HG02678 (cell line): ENCODE measurements around the gene TBK1.

Experiments used
- ATAC-seq: cut with Tn5 transposase; IDR thresholded peaks from one replicate; pipeline ENCODE4 v1.9.1; 2021; ENCODE audit warnings: mild to moderate bottlenecking, moderate library complexity; ENCODE audit not compliant: unreplicated experiment

Gene TBK1

GRCh38 chr12:64451687-64452558 lies at the start of gene TBK1:
TBK1 (plus strand) TSS chr12:64452120; CDS start chr12:64455871, 3,751 bp downstream.
- ATAC-seq = peak; percentile 86

- no peak for ATAC-seq
Observed at GRCh38 chr12:64402181-64402580, 49.7 kb upstream of the TBK1 start.

GRCh38 chr12:64403707-64404469 lies 48.0 kb upstream of the TBK1 start, which contains the start of gene XPOT:
XPOT (plus strand) TSS chr12:64404392; CDS start chr12:64410036, 5,644 bp downstream.
- peak; percentile 96 for ATAC-seq

DNA sequence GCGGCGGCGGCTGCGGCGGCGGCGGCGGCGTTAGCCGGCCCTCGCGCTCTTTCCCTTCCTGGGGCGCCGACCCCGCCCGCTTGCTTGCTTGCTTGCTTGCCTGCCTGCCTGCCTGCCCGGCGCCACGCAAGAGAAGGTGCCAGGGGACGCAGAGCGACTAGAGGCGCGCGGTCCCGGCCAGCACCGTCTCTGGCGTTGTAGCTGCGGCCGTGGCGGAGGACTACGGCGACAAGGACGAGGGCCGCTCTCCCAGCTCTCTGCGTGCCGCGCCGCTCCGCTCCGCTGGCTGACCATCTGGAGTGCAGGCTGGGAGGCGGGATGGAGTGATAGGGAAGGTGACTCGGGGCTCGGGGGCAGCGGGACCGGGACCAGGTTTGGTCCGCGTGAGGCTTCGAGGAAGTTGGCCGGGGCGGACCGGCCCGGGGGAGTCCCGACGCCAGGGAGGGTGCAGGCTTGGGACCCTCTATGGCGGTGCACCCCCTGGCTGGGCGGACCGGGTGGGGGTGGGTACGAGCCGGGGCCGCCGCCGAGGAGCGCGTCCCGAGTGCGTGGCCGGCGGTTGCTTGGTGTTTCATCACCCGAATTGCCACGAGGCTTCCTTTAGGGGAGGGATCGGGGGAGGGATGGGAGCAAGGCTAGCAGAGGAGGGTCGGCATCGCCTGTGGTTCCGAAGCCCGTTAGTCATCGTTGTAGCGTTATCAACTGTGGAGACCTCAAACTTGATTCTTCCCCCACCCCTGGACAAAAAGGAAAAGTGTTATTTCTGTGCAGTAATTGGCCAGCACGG lies 47.3 kb upstream of the TBK1 start:
- peak; percentile 25 for ATAC-seq

DNA sequence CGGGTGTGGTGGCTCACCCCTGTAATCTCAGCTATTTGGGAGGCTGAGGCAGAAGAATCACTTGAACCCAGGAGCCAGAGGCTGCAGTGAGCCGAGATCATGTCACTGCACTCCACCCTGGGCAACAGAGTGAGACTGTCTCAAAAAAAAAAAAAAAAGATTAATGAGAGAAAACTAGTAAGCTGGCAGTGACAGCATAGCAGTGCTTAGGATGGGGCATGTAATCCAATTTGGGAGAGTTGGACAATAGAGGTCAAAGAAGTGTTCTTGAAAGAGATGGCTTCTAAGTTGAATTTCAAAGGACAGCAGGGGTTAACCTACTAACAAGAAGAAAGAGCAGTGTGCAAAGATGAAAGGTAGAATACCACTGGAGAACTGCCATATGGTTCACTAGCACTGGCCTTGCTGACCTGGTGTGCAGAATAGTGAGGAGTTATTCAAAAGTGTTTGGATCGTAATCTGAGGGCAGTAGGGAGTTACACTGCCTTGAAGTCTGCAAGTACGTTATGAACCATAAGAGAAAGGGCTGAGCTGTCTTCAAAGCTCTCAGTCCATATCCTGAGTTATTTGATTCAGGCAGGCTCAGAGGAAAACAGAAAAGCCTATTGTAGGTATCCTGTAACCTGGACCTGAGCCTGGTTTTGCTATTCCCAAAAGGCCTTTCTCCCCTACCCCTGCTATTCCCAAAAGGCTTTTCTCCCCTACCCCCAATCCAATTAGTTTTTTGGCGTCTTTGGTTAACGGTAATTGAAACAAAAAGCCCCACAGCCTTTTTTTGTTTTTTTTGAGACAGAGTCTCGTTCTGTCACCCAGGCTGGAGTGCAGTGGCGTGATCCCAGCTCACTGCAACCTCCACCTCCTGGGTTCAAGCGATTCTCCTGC lies 44.3 kb upstream of the TBK1 start:
- ATAC-seq = no peak

GRCh38 chr12:64411427-64411826 lies 40.5 kb upstream of the TBK1 start:
- ATAC-seq = no peak

DNA sequence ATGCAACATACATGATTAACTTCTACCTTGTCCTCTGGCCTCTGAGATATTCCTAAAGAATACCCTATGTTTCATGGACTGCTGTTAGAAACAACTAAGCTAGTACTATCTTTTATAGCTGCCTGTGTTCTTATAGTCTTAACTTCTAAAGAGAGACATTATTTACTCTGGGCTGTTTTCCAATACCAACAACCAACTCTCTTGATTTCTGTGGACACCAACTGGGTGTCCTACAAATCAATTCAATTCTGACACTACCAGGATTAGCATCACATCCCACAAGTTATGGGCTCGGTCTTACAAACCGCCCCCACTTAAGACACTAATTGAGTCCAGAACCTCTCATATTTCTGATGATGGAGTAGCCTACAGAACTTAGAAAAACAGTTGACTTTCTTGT lies 39.5 kb upstream of the TBK1 start:
- ATAC-seq = no peak

DNA sequence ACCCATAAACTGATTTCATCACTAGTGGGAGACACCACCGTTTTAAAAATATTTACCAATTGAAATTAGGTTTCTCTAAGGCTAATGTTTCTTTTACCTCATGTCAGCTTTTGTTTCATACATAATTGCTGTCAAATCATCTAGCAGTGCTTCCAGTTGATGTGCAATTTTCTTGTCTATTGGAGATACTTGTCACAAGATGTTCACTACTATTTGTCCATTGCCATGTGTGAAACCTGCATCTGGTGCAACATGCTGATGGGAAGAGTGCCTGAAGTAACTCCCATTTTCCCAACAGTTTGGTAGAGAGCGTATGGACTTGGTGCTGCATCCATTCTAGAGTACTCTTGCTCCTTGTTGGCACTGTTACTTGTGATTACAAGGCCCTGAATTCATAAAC lies 38.0 kb upstream of the TBK1 start:
- ATAC-seq = no peak

GRCh38 chr12:64418209-64418608 lies 33.7 kb upstream of the TBK1 start:
- ATAC-seq = no peak

GRCh38 chr12:64419696-64420095 lies 32.2 kb upstream of the TBK1 start:
- ATAC-seq = no peak

DNA sequence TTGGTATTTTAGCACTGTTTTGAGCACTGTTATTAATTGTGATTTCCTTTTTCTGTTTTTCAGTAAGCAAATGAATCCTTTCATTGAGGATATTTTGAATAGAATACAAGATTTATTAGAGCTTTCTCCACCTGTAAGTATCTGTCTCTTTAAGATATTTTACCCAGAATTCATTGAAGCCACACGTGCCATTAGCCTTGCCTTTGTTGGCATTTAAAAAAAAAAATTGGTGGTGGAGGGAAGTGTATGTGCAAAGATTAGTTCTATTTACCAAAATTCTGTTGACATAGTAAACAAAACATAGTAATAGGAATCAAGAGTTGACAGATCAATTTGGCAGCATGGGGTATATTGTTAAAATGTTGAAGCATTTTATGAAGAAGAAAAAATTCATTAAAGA lies 23.9 kb upstream of the TBK1 start:
- no peak for ATAC-seq

- no peak for ATAC-seq
Observed at GRCh38 chr12:64428956-64429355, 23.0 kb upstream of the TBK1 start.

GRCh38 chr12:64430886-64431285 lies 21.0 kb upstream of the TBK1 start:
- ATAC-seq = no peak

GRCh38 chr12:64431791-64432190 lies 20.1 kb upstream of the TBK1 start:
- no peak for ATAC-seq

DNA sequence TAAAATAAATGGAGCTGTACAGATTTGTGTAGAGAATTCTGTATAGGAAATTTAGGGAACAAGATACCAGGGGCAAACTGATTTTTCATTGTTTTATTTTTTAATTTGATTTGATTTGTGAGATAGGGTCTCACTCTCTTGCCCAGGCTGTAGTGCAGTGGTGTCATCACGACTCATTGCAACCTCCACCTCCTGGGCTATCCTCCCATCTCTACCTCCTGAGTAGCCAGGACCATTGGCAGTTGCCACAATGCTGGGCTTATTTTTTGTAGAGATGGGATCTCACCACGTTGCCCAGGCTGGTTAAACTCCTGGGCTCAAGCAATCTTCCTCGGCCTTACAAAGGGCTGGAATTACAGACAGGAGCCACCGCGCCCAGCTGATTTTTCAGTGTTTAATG lies 18.0 kb upstream of the TBK1 start:
- no peak for ATAC-seq

GRCh38 chr12:64440100-64440499 lies 11.8 kb upstream of the TBK1 start:
- no peak for ATAC-seq

GRCh38 chr12:64445490-64445889 lies 6.4 kb upstream of the TBK1 start:
- ATAC-seq = no peak

GRCh38 chr12:64446295-64446694 lies 5.6 kb upstream of the TBK1 start:
- no peak for ATAC-seq

DNA sequence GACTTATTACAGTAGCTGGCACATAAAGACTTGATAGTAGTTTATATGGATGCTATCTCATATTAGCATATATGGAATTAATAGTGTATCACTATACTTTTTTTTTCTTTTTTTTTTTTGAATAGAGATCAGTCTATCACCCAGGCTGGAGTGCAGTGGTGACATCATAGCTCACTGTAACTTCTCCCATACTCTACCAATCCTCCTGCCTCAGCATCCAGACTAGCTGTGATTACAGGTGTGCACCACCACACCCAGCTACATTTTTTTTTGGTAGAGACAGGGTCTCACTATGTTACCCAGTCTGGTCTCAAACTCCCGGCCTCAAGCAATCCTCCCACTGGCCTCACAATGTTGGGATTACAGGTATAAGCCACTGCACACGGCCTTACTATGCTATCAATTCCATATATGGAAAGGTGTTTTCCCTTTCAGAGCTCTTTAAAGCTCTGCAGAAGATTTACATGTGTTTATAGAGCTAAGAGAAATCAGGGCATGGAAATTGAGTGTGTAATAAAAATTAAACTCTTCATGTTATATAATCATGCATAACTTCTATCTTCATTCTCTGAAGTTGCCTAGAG lies 1.8 kb upstream of the TBK1 start:
- no peak for ATAC-seq
